HG02973 (cell line): ENCODE data around the gene PHACTR2.
A peak's percentile ranks its signal among the peaks of the same experiment; 100 is the strongest.
"Not testable (repeated sequence)": the region's sequence is repeated elsewhere in the genome, so short reads cannot be mapped to it uniquely, and the experiment has no call there.

ENCODE experiments used
- ATAC-seq: cut with Tn5 transposase; IDR thresholded peaks from one replicate; pipeline ENCODE4 v1.9.1; 2021; ENCODE audit warnings: moderate library complexity; ENCODE audit not compliant: unreplicated experiment

PHACTR2 gene

DNA sequence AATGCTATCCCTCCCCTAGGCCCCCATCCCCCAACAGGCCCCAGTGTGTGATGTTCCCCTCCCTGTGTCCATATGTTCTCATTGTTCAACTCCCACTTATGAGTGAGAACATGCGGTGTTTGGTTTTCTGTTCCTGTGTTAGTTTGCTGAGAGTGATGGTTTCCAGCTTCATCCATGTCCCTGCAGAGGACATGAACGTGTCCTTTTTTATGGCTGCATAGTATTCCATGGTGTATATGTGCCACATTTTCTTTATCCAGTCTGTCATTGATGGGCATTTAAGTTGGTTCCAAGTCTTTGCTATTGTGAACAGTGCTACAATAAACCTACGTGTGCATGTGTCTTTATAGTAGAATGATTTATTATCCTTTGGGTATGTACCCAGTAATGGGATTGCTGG is 173.9 kb downstream of the PHACTR2 start:
- not testable (repeated sequence) for ATAC-seq

DNA sequence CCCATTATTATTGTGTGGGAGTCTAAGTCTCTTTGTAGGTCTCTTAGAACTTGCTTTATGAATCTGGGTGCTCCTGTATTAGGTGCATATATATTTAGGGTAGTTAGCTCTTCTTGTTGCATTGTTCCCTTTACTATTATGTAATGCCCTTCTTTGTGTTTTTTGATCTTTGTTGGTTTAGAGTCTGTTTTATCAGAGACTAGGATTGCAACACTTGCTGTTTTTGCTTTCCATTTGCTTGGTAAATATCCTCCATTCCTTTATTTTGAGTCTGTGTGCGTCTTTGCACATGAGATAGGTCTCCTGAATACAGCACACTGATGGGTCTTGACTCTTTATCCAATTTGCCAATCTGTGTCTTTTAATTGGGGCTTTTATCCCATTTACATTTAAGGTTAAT is 177.3 kb downstream of the PHACTR2 start:
- not testable (repeated sequence) for ATAC-seq

DNA sequence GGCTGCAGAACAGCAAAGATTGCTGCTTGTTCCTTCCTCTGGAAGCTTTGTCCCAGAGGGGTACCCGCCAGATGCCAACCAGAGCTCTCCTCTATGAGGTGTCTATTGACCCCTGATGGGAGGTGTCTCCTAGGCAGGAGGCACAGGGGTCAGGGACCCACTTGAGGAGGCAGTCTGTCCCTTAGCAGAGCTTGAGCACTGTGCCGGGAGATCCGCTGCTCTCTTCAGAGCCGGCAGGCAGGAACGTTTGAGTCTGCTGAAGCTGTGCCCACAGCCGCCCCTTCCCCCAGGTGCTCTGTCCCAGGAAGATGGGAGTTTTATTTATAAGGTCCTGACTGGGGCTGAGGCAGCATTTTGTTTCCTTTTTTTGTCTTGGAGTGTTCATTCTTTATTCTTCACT is 179.0 kb downstream of the PHACTR2 start:
- ATAC-seq = not testable (repeated sequence)

DNA sequence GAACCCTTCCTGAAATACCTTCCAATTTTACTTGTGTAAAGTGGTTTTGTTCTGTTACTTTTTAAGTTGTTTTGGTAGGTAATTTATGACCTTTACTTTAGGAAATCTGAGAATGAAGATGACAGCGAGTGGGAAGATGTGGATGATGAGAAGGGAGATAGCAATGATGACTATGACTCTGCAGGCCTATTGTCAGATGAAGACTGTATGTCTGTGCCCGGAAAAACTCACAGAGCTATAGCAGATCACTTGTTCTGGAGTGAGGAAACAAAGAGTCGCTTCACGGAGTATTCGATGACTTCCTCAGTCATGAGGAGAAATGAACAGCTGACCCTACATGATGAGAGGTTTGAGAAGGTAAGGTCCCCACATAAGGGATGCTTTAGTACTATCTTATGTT is 179.9 kb downstream of the PHACTR2 start:
- ATAC-seq = no peak

DNA sequence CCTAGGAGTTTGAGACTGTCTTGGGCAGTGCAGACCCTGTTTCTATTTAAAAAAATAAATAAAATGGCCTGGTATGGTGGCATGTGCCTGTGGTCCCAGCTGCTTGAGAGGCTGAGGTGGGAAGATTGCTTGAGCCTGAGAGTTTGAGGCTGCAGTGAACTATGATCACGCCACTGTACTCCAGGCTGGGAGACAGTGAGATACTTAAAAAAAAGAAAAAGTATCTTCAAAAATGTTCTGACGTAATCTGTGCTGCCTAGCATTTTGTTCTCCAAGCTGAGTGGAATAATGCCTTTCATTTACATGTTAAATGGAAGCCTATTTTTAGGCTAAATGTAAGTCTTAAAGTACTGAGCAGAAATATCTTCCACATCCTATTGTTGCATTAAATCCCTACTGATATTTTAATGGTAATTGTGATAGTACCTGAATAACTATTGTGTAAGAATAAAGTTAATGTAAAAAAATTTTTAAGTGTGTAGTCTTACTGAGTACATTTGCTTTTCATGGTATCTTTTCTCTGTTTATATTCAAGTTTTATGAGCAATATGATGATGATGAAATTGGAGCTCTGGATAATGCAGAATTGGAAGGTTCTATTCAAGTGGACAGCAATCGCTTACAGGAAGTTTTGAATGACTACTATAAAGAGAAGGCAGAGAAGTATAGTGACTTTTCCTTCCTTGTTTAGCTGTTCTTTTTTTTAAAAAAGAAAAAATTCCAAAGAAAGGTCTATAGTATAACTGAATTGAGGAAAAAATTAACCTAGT is 182.3 kb downstream of the PHACTR2 start:
- ATAC-seq = no peak

DNA sequence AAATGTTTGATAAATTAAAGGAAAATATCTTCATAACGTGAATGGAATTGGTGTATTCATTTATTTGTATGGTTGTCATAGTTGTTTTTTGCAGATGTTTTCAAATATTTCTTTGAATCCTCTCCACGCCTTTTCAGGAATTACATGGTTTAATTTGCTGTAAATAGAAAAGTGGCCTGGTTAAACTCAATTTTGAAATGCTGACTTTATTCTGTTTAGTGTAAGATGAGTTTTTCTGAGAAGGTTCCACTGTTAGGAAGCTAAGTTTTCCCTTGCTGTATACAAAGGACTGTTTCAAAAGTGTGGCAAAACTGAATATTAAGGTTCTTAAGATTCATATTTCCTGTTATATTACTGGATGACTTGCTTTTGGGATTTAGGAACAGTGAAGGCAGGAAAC is 186.0 kb downstream of the PHACTR2 start:
- no peak for ATAC-seq

DNA sequence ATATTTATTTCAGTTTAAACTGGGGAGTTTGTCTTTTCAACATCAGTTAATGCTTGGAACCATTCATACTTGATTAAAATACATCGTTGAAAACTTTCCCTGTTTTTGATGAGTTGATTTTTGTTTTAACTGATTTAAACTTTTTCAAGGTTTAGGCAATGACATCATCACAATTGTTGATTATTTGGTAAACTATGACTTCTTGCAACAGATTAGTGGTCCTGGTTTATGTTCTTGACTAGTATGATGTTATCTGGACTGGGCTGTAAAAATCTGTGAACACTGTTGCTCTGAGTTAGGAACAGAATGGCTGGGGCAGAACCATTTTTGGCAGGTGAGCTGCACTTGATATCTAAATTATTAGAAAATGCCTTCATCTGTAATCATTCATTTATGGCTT is 186.5 kb downstream of the PHACTR2 start, which contains the start of gene ZC2HC1B:
TSS of gene ZC2HC1B (plus strand) at position 241 of the 400 bp plus-strand sequence. CDS start at position 307, 66 bp downstream.
- no peak for ATAC-seq

DNA sequence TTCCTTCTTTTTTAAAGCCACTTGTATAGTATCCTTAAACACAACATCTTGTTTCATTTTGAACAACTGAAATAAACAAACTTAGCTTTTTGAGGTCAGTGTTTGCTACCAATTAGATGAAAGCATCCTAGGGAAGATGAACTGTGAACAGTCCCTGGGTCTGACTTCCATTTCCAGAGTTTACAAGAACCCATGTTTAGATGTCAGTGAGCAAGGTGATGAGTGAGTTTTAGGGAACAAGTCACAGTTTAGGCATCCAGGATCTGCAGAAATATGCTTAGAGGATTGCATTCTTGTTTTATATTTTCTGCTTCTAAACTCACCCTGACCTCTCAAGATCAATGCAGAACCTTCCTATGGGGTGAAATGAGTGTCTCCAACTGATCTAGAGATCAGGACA is 189.5 kb downstream of the PHACTR2 start:
- ATAC-seq = no peak

DNA sequence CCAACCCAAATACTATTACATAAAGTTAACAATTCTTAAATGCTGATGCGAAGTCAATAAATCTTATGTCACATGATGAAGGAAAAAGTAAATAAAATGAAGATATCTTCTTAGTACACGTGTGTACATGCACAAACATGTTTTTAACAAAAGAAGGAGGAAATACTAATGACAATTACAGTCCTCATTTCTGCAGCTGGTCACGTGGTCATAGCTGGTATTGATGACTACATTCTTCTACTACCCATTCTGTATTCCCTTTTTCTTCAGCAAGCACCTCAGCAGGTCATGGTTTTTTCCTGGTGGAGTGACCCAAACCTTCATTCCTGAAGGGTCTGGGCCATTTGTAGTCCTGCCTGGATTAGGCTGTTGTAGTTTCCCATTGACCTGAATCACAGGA is 191.0 kb downstream of the PHACTR2 start:
- ATAC-seq = not testable (repeated sequence)

DNA sequence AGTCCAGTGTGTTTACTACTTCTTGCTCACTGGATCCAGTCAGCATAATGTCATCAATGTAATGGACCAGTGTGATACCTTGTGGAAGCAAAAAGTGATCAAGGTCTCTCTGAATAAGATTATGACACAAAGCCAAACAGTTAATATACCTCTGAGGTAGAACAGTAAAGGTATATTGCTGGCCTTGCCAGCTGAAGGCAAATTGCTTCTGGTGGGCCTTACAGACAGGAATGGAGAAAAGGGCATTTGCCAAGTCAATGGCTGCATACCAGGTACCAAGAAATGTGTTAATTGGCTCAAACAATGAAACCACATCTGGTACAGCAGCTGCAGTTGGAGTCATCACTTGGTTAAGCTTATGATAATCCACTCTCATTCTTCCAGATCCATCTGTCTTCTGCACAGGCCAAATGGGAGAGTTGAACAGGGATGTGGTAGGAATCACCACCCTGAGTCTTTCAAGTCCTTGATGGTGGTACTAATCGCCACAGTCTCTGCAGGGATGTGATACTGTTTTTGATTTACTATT is 193.5 kb downstream of the PHACTR2 start:
- not testable (repeated sequence) for ATAC-seq

DNA sequence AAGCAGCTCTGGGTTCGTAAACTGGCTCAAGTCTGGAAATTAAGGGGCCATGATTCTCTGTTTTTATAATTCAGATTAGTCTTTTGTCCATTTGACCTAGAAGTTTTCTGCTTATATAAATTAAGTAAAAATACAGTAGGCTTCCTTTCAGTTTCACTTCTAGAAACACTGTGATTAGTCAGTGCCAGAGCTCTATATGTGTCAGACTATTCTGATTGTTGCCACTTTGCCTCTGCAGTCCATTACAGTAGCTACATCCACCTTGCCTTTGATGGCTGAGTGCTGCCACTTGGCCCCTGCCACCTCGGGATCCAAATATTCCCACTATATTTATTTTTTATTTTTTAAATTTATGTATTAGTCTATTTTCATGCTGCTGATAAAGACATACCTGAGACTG is 194.4 kb downstream of the PHACTR2 start:
- peak; percentile 99 for ATAC-seq

DNA sequence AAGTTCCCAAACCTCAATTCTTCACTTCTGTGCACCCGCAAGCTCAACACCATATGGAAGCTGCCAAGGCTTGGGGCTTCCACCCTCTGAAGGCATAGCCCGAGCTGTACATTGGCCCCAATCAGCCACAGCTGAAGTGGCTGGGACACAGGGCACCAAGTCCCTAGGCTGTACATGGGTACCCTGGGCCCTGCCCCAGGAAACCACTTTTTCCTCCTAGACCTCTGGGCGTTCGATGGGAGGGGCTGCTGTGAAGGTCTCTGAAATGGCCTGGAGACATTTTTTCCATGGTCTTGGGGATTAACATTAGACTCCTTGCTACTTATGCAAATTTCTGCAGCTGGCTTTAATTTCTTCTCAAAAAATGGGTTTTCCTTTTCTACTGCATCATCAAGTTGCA is 195.8 kb downstream of the PHACTR2 start:
- ATAC-seq = not testable (repeated sequence)

DNA sequence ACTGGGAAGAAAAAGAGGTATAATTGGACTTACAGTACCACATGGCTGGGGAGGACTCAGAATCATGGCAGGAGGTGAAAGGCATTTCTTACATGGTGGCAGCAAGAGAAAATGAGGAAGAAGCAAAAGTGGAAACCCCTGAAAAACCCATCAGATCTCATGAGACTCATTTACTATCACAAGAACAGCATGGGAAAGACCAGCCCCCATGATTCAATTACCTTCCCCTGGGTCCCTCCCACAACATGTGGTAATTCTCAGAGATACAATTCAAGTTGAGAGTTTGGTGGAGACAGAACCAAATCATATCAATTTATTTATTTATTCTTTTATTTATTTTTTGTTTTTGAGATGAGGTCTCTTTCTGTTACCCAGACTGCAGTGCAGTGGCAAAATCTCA is 196.7 kb downstream of the PHACTR2 start:
- not testable (repeated sequence) for ATAC-seq

DNA sequence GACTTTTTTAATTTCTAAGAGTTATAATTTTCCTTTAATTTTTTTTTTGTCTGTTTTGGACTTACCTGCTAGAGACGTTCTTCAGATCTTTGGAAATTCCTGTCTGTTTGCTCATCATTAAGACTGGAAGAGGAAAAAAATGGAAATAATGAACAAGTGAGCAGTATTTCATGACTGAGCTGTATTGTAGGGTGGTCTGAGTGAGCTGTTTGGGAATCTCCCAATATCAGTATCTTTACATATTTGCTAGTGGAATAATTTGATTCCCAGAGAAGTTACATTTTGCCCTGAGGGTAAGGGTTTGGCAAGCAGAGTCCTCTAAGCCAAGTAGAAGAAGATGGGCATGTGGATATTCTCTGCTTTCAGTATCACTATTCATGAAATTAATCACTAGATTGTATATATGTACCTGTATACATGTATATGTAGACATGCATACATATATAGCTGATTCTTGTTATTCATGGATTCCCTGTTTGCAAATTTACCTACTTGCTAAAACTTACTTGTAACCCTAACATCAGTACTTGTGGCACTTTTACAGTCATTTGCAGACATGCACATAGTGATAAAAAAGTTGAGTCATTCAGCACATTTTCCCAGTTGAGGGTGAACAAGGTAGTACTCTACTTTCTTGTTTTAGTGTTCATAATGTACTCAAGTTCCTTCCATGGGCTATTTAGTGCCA is 200.0 kb downstream of the PHACTR2 start:
- peak; percentile 54 for ATAC-seq

DNA sequence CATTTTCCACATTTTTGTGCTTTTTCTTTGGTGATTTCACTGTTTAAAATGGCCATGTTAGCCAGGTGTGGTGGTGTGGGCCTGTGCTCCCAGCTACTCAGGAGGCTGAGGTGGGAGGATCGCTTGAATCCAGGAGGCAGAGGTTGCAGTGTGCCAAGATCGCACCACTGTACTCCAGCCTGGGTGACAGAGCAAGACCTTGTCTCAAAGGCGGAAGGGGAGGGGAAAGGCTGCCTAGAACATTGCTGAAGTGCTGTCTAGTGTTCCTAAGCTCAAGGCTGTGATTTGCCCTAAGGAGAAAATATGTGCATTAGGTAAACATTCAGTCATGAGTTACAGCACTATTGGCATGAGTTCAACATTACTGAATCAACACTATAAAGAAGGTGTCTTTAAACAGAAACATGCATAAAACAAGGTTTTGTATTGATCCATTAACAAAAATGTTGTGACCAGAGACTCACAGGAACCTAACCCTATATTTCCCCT is 200.6 kb downstream of the PHACTR2 start:
- no peak for ATAC-seq

DNA sequence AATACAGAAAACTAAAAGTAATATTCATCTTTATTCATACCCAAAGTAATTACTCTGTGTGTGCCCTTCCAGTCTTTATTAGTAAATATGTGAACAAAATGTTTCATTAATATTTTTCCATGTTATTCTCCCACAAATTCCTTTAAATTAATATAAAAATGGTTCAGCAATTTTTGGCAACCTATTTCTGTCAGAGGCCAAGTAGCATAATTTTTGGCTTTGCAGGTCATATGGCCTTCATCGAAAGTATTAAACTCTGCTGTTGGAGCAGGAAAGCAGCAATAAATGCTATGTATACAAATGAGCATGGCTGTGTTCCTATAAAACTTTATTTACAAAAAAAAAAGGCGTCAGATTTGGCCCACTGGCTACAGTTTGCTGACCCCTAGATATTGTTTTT is 202.6 kb downstream of the PHACTR2 start:
- ATAC-seq = no peak
